ENCODE results near the gene LRRC7.

DNA sequence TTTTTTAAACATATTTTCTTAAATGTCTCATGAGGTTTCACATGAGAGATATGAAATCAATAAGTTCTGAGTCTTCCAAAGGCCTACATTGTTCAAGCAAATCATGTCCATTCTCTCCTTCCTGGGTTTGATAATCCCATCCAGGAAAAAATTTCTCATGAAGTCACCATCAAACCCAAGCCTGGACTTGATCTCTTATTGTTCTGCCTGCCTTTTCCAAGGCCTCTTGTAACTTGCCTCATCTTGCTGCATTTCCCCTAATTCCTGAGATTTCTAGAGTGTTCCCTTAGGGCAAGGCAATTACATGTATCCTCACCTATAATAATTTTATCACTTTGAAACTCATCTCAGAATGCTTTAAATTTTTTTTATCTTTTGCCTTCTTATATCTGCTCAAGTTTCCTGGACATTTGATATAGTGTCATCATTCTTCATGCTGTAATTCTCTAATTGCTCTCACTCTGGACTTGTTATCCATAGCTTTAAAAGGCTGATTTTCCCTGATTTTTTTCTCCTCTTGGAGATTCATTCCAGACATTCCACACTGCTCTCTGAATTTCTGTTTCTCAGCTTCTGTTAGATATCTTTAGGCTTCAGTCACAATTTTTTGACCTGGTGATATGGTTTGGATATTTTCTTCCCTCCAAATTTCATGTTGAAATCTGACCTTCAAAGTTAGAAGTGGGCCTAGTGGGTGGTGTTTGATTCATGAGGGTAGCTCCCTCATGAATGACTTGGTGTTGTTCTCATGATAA lies 126.4 kb downstream of the LRRC7 start:
- no peak for TF ChIP-seq POLR2A (IDR thresholded peaks at IDR 0.05)
- TF ChIP-seq, protein P1, sequence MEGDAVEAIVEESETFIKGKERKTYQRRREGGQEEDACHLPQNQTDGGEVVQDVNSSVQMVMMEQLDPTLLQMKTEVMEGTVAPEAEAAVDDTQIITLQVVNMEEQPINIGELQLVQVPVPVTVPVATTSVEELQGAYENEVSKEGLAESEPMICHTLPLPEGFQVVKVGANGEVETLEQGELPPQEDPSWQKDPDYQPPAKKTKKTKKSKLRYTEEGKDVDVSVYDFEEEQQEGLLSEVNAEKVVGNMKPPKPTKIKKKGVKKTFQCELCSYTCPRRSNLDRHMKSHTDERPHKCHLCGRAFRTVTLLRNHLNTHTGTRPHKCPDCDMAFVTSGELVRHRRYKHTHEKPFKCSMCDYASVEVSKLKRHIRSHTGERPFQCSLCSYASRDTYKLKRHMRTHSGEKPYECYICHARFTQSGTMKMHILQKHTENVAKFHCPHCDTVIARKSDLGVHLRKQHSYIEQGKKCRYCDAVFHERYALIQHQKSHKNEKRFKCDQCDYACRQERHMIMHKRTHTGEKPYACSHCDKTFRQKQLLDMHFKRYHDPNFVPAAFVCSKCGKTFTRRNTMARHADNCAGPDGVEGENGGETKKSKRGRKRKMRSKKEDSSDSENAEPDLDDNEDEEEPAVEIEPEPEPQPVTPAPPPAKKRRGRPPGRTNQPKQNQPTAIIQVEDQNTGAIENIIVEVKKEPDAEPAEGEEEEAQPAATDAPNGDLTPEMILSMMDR (IDR thresholded peaks at IDR 0.05) = no peak
